ENCODE measurements around the gene CEP44. TPM values are rescaled to one million over a fixed set of nuclear protein-coding genes. Genes with fewer than 3 reads are reported as not detected.
"Not testable (repeated sequence)": the region's sequence is repeated elsewhere in the genome, so short reads cannot be mapped to it uniquely, and the experiment has no call there.

CEP44 gene
- total and polyA plus RNA-seq, 4 donors, result 2.4 to 19.0 (median 12.0) TPM

- Histone ChIP-seq H3K4me3 (ENCODE audit: low read length in 2 of 2) (no peak overlapping the region), H3K27me3 (ENCODE audit: control insufficient read depth in 1 of 2, insufficient read depth in 2 of 2, low read length in 1 of 2) (no peaks in the 10 kb centered on the region), H3K9me3 (ENCODE audit: control insufficient read depth, low read length) (no peaks in the 10 kb centered on the region), H3K27ac (ENCODE audit: low read depth in 1 of 2, low read length in 2 of 2) (no peak overlapping the region), H3K4me1 (ENCODE audit: control insufficient read depth in 1 of 2, insufficient read depth in 2 of 2, low read length in 2 of 2) (no peaks in the 10 kb centered on the region), H3K36me3 (ENCODE audit: control insufficient read depth in 1 of 2, insufficient read depth in 2 of 2, low read length in 1 of 2) (no peaks in the 10 kb centered on the region)
- no peak for DNase-seq
- intact Hi-C loops (cut with DNase I), result no loop called here
- WGBS, 2 donors, result 82 to 93% methylated on average over 2 of the region's 2 CpGs
- ATAC-seq (ENCODE audit: low FRiP score), result no peak
Measured at GRCh38 chr4:174377613-174378012, 93.9 kb downstream of the CEP44 start.

GRCh38 chr4:174378951-174379350, 95.2 kb downstream of the CEP44 start:
- no peak for ATAC-seq (ENCODE audit: low FRiP score)
- no peak for DNase-seq
- Histone ChIP-seq H3K4me3 (ENCODE audit: low read length in 2 of 2) (no peak overlapping the region), H3K4me1 (ENCODE audit: control insufficient read depth in 1 of 2, insufficient read depth in 2 of 2, low read length in 2 of 2) (no peaks in the 10 kb centered on the region), H3K36me3 (ENCODE audit: control insufficient read depth in 1 of 2, insufficient read depth in 2 of 2, low read length in 1 of 2) (no peaks in the 10 kb centered on the region), H3K27ac (ENCODE audit: low read depth in 1 of 2, low read length in 2 of 2) (no peak overlapping the region), H3K9me3 (ENCODE audit: control insufficient read depth, low read length) (no peaks in the 10 kb centered on the region), H3K27me3 (ENCODE audit: control insufficient read depth in 1 of 2, insufficient read depth in 2 of 2, low read length in 1 of 2) (no peaks in the 10 kb centered on the region)
- 88 to 91% methylated on average over 2 of the region's 2 CpGs for WGBS, 2 donors
- intact Hi-C loops (cut with DNase I), result no loop called here

GRCh38 chr4:174380206-174380605, 96.5 kb downstream of the CEP44 start:
- DNase-seq; H3K27ac ChIP-seq (ENCODE audit: low read depth in 1 of 2, low read length in 2 of 2); H3K27me3 ChIP-seq (ENCODE audit: control insufficient read depth in 1 of 2, insufficient read depth in 2 of 2, low read length in 1 of 2); intact Hi-C loops (cut with DNase I); ATAC-seq (ENCODE audit: low FRiP score); H3K4me3 ChIP-seq (ENCODE audit: low read length in 2 of 2); H3K4me1 ChIP-seq (ENCODE audit: control insufficient read depth in 1 of 2, insufficient read depth in 2 of 2, low read length in 2 of 2); H3K9me3 ChIP-seq (ENCODE audit: control insufficient read depth, low read length); H3K36me3 ChIP-seq (ENCODE audit: control insufficient read depth in 1 of 2, insufficient read depth in 2 of 2, low read length in 1 of 2): not testable (repeated sequence)
- 74 to 80% methylated on average over 4 of the region's 4 CpGs for WGBS, 2 donors

- Histone ChIP-seq H3K9me3 (ENCODE audit: control insufficient read depth, low read length) (no peaks in the 10 kb centered on the region), H3K4me3 (ENCODE audit: low read length in 2 of 2) (no peak overlapping the region), H3K27ac (ENCODE audit: low read depth in 1 of 2, low read length in 2 of 2) (no peak overlapping the region), H3K36me3 (ENCODE audit: control insufficient read depth in 1 of 2, insufficient read depth in 2 of 2, low read length in 1 of 2) (no peaks in the 10 kb centered on the region), H3K27me3 (ENCODE audit: control insufficient read depth in 1 of 2, insufficient read depth in 2 of 2, low read length in 1 of 2) (no peaks in the 10 kb centered on the region), H3K4me1 (ENCODE audit: control insufficient read depth in 1 of 2, insufficient read depth in 2 of 2, low read length in 2 of 2) (no peaks in the 10 kb centered on the region)
- intact Hi-C loops (cut with DNase I), result no loop called here
- 82% methylated on average over 9 of the region's 9 CpGs for WGBS, 2 donors
- DNase-seq, result no peak
- no peak for ATAC-seq (ENCODE audit: low FRiP score)
Measured at GRCh38 chr4:174380699-174381439, 97.2 kb downstream of the CEP44 start.

GRCh38 chr4:174381440-174381800, 97.7 kb downstream of the CEP44 start:
- Histone ChIP-seq H3K4me3 (ENCODE audit: low read length in 2 of 2) (no peak overlapping the region), H3K4me1 (ENCODE audit: control insufficient read depth in 1 of 2, insufficient read depth in 2 of 2, low read length in 2 of 2) (no peaks in the 10 kb centered on the region), H3K9me3 (ENCODE audit: control insufficient read depth, low read length) (no peaks in the 10 kb centered on the region), H3K27me3 (ENCODE audit: control insufficient read depth in 1 of 2, insufficient read depth in 2 of 2, low read length in 1 of 2) (no peaks in the 10 kb centered on the region), H3K36me3 (ENCODE audit: control insufficient read depth in 1 of 2, insufficient read depth in 2 of 2, low read length in 1 of 2) (no peaks in the 10 kb centered on the region), H3K27ac (ENCODE audit: low read depth in 1 of 2, low read length in 2 of 2) (no peak overlapping the region)
- no peak for DNase-seq
- no peak for ATAC-seq (ENCODE audit: low FRiP score)
- intact Hi-C loops (cut with DNase I), result no loop called here
- 50 to 89% methylated on average over 1 of the region's 1 CpG for WGBS, 2 donors

Other genes with a start within 250 kb of the CEP44 start
- gene FBXO8, start 244 bp upstream of the CEP44 start, total RNA-seq, result 10 to 100 TPM; 24.1 to 27.3 TPM
- 10 to 100 TPM; 23.0 to 27.4 TPM for gene FBXO8, start 244 bp upstream of the CEP44 start, polyA plus RNA-seq
- gene HPGD, start 238.6 kb downstream of the CEP44 start, total RNA-seq, result 1 to 10 TPM; 5.2 to 9.7 TPM
- gene HPGD, start 238.6 kb downstream of the CEP44 start, polyA plus RNA-seq, result 10 to 100 TPM in 1 of 2 donors, 1 to 10 TPM in 1; 1.6 to 89.7 TPM

All from aorta (tissue), 5 donors.